Activated naive CD8-positive, alpha-beta T cell treated with anti-CD3 and anti-CD28 coated beads, Interleukin-2, amount 50 U/mL, for 24 hours (primary cell): ENCODE results near the gene ZNF407.
A peak's percentile ranks its signal among the peaks of the same experiment; 100 is the strongest.

ENCODE experiments used
- ATAC-seq: fragments of 150-1000 bp; cut with Tn5 transposase; one replicate; pipeline ENCODE4 v1.10.0; 2021
- DNase-seq: peaks from one replicate; pipeline ENCODE4 v3.0.0; 2021
- H3K27ac Mint-ChIP-seq: one replicate; pipeline ENCODE4 v1.8.0; 2021; ENCODE audit warnings: mild to moderate bottlenecking, mixed read lengths
- H3K27me3 Mint-ChIP-seq: one replicate; pipeline ENCODE4 v1.8.0; 2021; ENCODE audit warnings: mixed read lengths
- H3K36me3 Mint-ChIP-seq: one replicate; pipeline ENCODE4 v1.8.0; 2021; ENCODE audit warnings: low read depth, mixed read lengths
- H3K4me1 Mint-ChIP-seq: one replicate; pipeline ENCODE4 v1.8.0; 2021; ENCODE audit warnings: mixed read lengths
- H3K4me3 Mint-ChIP-seq: one replicate; pipeline ENCODE4 v1.8.0; 2021; ENCODE audit warnings: mild to moderate bottlenecking, moderate library complexity, mixed read lengths
- H3K9me3 Mint-ChIP-seq: one replicate; pipeline ENCODE4 v1.8.0; 2021; ENCODE audit warnings: mixed read lengths

The ZNF407 gene

GRCh38 chr18:74604774-74605173, 7.1 kb downstream of the ZNF407 start:
- ATAC-seq (no peak), DNase-seq (no peak)
- Mint-ChIP-seq H3K36me3 (peaks cover 5% of the 10 kb centered on the region), H3K4me1 (peaks cover 22% of the 10 kb centered on the region), H3K27ac (no peak overlapping the region), H3K4me3 (no peak overlapping the region), H3K9me3 (no peaks in the 10 kb centered on the region), H3K27me3 (no peaks in the 10 kb centered on the region)

DNA sequence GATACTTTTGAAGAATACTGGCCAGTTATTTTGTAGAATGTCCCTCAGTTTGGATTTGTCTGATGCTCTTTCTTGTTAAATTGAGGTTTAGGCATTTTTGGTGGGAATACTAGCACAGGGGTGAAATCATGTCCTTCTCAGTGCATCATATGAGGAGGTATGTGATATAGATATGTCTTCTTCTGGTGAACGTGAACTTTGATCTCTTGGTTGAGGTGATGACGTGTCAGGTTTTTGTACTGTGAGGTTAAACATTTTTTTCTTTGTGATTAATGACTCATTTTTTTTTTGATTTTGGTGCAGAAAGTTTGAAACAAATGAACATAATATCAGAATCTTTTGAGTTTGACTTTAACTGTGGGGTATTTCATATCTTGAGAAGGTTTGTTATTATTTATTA, 11.0 kb downstream of the ZNF407 start:
- Mint-ChIP-seq H3K4me1 (peaks cover 36% of the 10 kb centered on the region), H3K9me3 (no peaks in the 10 kb centered on the region), H3K27ac (no peak overlapping the region), H3K36me3 (no peaks in the 10 kb centered on the region), H3K4me3 (no peak overlapping the region), H3K27me3 (no peaks in the 10 kb centered on the region)
- no peak for ATAC-seq
- DNase-seq: no peak

DNA sequence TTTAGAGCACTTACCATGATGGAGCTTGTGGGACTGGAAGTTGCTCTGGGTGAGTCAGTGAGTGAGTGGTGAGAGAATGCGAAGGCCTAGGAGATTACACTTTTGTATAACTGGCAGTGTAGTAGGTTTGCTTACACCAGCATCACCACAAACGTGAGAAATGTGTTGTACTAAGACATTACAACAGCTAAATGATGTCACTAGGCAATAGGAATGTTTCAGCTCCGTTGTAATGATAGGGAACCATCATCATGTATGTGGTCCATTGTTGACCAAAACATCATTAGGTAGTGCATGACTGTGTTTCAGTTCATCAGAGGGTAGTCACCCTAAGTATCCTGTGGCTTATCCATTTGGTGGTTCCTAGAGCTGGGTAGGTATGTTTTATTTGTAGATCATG, 11.9 kb downstream of the ZNF407 start:
- DNase-seq (no peak), ATAC-seq (peak; percentile 59)
- no peaks in the 10 kb centered on the region for H3K9me3 Mint-ChIP-seq
- no peaks in the 10 kb centered on the region for H3K27me3 Mint-ChIP-seq
- H3K4me3 Mint-ChIP-seq: no peak overlapping the region
- H3K27ac Mint-ChIP-seq: no peak overlapping the region
- peaks cover 5% of the 10 kb centered on the region for H3K36me3 Mint-ChIP-seq
- peaks cover 36% of the 10 kb centered on the region for H3K4me1 Mint-ChIP-seq

GRCh38 chr18:74610051-74610615, 12.5 kb downstream of the ZNF407 start:
- Mint-ChIP-seq H3K27me3 (no peaks in the 10 kb centered on the region), H3K27ac (no peak overlapping the region), H3K9me3 (no peaks in the 10 kb centered on the region), H3K4me1 (peaks cover 36% of the 10 kb centered on the region), H3K36me3 (peaks cover 6% of the 10 kb centered on the region), H3K4me3 (no peak overlapping the region)
- DNase-seq (no peak), ATAC-seq (no peak)

GRCh38 chr18:74610860-74611259, 13.2 kb downstream of the ZNF407 start:
- Mint-ChIP-seq H3K9me3 (no peaks in the 10 kb centered on the region), H3K27me3 (no peaks in the 10 kb centered on the region), H3K36me3 (peaks cover 6% of the 10 kb centered on the region), H3K27ac (no peak overlapping the region), H3K4me3 (no peak overlapping the region), H3K4me1 (peaks cover 36% of the 10 kb centered on the region)
- ATAC-seq: no peak
- no peak for DNase-seq

DNA sequence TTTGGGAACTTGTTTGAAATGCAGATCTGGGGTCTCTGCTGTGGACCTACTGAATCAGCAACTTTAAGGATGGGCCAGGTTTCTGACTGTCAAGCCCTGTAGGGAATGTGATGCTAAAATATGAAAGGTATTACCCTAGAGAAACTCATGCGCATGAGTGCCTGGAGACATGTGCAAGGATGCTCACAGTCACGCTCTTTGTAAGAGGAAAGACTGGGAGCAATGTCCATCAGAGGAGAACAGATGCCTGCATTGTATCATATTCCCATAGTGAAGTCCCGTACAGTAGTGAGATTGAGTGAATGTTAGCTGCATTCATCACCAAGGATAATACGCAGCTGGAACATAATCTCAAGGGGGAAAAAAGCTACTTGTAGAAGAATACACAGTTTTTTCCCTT, 14.1 kb downstream of the ZNF407 start:
- Mint-ChIP-seq H3K27ac (no peak overlapping the region), H3K36me3 (peaks cover 6% of the 10 kb centered on the region), H3K9me3 (no peaks in the 10 kb centered on the region), H3K27me3 (no peaks in the 10 kb centered on the region), H3K4me3 (no peak overlapping the region), H3K4me1 (peaks cover 36% of the 10 kb centered on the region)
- no peak for DNase-seq
- ATAC-seq: no peak

GRCh38 chr18:74613381-74613780, 15.7 kb downstream of the ZNF407 start:
- H3K36me3 Mint-ChIP-seq: peaks cover 6% of the 10 kb centered on the region
- no peaks in the 10 kb centered on the region for H3K9me3 Mint-ChIP-seq
- no peak overlapping the region for H3K4me3 Mint-ChIP-seq
- H3K27ac Mint-ChIP-seq: no peak overlapping the region
- H3K27me3 Mint-ChIP-seq: no peaks in the 10 kb centered on the region
- ATAC-seq (no peak), DNase-seq (no peak)
- H3K4me1 Mint-ChIP-seq: peaks cover 36% of the 10 kb centered on the region

GRCh38 chr18:74616494-74616893, 18.8 kb downstream of the ZNF407 start:
- Mint-ChIP-seq H3K36me3 (peaks cover 6% of the 10 kb centered on the region), H3K4me1 (peaks cover 13% of the 10 kb centered on the region), H3K27ac (no peak overlapping the region), H3K9me3 (no peaks in the 10 kb centered on the region), H3K4me3 (no peak overlapping the region), H3K27me3 (no peaks in the 10 kb centered on the region)
- DNase-seq (no peak), ATAC-seq (no peak)

DNA sequence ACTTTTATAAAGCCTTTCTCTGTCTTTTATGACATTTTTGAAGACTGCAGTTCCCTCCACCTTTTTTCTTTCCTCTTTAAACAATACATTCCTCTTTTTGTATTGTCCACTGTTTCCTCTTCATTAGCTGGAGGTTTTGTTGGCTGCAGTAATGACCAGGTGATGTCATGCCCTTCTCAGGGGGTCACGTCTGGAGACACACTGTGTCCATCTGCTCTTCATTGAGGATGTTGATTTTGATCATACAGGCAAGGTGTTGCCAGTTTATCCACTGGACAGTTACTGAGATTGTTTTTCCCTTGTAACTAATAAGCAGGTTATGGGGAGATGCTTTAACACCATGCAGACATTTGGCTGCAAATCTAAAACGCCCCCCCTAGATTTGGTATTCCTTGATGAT, 19.8 kb downstream of the ZNF407 start:
- no peak overlapping the region for H3K27ac Mint-ChIP-seq
- peaks cover 12% of the 10 kb centered on the region for H3K4me1 Mint-ChIP-seq
- H3K36me3 Mint-ChIP-seq: peaks cover 6% of the 10 kb centered on the region
- no peaks in the 10 kb centered on the region for H3K27me3 Mint-ChIP-seq
- DNase-seq (no peak), ATAC-seq (no peak)
- H3K4me3 Mint-ChIP-seq: no peak overlapping the region
- H3K9me3 Mint-ChIP-seq: no peaks in the 10 kb centered on the region

DNA sequence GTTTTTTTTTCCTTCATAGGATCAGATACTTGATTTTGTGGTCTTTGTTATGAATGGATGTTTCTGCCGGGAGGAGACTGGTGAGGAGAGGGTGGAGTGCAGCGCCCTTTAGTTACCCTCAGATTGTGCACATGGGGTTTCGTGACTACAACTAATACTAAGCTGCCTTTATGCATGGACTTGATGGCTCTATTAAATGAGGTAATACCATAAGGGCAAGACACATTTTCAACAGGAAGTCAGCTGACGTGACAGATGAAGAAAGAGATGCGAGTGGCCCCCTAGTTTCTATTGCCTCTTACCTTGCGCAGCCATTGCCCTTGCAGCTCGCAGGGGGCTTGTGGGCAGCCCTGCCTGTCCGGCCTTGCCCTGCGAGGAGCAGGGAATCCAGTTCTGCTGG, 24.4 kb downstream of the ZNF407 start:
- no peaks in the 10 kb centered on the region for H3K9me3 Mint-ChIP-seq
- ATAC-seq: peak; percentile 10
- H3K27me3 Mint-ChIP-seq: no peaks in the 10 kb centered on the region
- DNase-seq: no peak
- H3K36me3 Mint-ChIP-seq: no peaks in the 10 kb centered on the region
- H3K27ac Mint-ChIP-seq: no peak overlapping the region
- H3K4me1 Mint-ChIP-seq: peaks cover 4% of the 10 kb centered on the region
- H3K4me3 Mint-ChIP-seq: no peak overlapping the region

DNA sequence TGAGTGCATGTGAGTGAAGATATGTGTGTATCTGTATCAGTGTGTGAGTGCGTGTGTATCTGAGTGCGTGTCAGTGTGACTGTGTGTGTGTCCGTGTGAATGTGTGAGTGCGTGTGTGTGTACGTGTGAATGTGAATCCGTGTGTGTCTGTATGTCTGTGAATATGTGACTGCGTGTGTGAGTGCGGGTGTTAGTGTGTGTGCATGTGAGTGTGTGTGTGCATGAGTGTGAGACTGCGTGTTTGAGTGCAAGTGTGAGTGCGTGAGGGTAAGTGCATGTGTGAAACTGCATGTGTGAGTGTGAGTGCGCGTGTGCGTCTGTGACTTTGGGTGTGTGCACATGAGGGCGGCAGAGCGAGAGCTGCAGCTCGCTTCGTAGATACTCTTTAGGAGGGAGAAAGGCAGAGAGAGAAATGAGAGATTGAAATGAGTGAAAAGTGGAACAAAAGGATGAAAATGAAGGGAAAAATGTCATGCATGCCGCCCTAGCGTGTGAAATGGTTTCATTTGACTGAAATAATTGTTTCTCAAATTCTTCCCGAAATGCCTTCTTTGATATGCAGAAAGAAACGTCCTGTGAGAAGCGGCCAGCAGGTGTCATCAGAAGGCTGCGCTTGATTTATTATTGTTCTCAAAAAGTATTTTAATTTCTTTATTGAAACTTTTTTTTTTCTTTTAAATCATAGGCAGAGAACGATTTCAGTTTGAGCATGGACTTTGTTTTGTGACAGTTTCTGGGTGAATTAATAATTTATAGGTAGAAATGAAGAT, 25.6 kb downstream of the ZNF407 start:
- H3K36me3 Mint-ChIP-seq: no peaks in the 10 kb centered on the region
- peaks cover 4% of the 10 kb centered on the region for H3K4me1 Mint-ChIP-seq
- DNase-seq: no peak
- no peaks in the 10 kb centered on the region for H3K27me3 Mint-ChIP-seq
- no peaks in the 10 kb centered on the region for H3K9me3 Mint-ChIP-seq
- ATAC-seq: no peak
- H3K4me3 Mint-ChIP-seq: no peak overlapping the region
- no peak overlapping the region for H3K27ac Mint-ChIP-seq

DNA sequence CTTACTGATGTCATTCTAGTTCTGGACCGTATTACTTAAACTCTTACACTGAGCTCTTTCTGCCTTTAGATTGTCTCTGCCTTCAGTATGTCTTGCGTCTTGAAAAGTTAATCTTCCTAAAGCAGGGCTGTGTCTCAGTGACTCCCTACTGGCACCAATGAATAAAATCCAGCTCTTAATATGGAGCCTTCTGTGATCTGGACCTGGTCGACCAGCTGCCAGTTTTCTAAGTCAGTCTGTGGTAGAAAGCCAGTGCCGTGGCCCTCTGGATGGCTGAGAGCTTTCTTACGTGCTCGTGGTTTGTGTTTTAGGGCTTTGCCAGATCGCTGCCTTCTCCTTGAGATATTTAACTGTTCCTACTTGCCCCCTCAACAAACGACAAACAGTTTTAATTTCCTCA, 26.8 kb downstream of the ZNF407 start:
- no peaks in the 10 kb centered on the region for H3K9me3 Mint-ChIP-seq
- H3K27ac Mint-ChIP-seq: no peak overlapping the region
- ATAC-seq (no peak), DNase-seq (no peak)
- peaks cover 6% of the 10 kb centered on the region for H3K4me1 Mint-ChIP-seq
- no peaks in the 10 kb centered on the region for H3K27me3 Mint-ChIP-seq
- H3K4me3 Mint-ChIP-seq: no peak overlapping the region
- H3K36me3 Mint-ChIP-seq: no peaks in the 10 kb centered on the region

DNA sequence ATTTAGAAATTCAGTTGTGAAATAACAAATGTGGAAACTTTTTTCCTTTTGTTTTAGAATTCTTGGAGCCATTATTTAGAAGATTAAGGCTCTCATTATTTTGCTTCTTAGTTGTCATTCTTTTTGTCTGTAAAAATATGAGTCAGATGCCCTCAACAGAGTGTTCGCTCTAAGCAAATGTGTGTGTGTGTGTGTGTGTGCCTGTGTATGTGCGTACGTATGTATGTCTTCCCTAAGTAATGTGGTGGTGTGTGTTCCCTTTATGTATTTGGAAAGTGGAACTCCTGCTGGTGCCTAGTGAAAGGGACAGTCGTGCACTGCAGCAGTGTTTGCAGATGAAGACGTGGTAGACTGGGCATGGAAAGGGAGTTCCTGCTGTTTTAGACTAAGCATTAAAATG, 27.5 kb downstream of the ZNF407 start:
- DNase-seq: no peak
- Mint-ChIP-seq H3K4me3 (no peak overlapping the region), H3K4me1 (peaks cover 6% of the 10 kb centered on the region), H3K27ac (no peak overlapping the region), H3K36me3 (no peaks in the 10 kb centered on the region), H3K9me3 (no peaks in the 10 kb centered on the region), H3K27me3 (no peaks in the 10 kb centered on the region)
- ATAC-seq: no peak

DNA sequence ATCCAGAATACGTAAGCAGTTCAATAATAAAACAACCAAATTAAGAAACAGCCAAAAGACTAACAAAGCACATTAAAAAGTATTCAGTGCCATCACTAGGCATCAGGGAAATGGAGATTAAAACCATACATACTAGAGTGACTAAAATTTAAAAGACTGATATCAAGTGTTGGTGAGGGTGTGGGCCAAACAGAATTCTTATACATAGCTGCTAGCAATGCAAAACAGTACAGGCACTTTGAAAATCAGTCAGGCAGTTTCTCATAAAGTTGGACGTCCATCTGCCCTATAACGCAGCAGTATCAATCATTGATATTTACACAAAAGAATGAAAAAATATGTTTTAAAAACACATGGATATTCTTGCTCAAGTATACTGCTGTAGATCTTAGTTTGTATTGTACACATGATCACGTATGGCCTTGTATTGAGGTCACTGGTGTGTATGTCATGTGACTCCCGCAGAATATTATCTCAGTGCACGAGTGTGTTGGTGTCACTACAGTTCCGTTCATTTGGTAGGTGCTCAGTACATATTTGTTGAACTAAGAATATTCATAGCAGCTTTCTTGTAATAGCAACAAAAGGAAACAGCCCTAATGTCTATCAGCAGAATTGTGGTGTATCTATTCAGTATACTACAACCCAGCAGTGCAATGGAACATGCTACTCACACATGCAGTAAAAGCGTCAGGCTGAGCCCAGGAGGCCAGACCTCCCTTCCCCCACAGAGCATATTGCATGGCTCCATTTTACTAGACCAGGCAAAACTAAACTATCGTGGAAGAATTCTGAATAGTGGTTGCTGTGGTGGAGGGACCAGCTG, 28.6 kb downstream of the ZNF407 start:
- DNase-seq (no peak), ATAC-seq (no peak)
- no peak overlapping the region for H3K4me3 Mint-ChIP-seq
- H3K27ac Mint-ChIP-seq: no peak overlapping the region
- H3K9me3 Mint-ChIP-seq: no peaks in the 10 kb centered on the region
- H3K4me1 Mint-ChIP-seq: peaks cover 15% of the 10 kb centered on the region
- no peaks in the 10 kb centered on the region for H3K36me3 Mint-ChIP-seq
- H3K27me3 Mint-ChIP-seq: no peaks in the 10 kb centered on the region

DNA sequence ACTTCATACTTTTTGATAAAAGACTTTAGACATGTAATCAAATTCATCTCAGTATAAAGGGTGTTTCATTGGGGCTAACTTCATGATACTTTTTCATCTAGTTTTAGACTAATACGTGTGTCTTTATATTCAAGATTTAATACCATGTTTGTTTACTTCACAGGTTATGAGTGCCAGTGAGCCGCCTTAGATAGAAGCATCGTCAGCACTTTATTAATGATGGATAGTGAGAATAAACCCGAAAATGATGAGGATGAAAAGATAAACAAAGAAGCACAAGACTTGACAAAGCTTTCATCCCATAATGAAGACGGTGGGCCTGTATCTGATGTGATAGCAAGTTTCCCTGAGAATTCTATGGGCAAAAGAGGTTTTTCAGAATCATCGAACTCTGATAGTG, 33.1 kb downstream of the ZNF407 start:
- Mint-ChIP-seq H3K36me3 (peaks cover 20% of the 10 kb centered on the region), H3K9me3 (no peaks in the 10 kb centered on the region), H3K4me1 (peaks cover 30% of the 10 kb centered on the region), H3K4me3 (peak overlapping the region; percentile 27), H3K27me3 (no peaks in the 10 kb centered on the region), H3K27ac (peak overlapping the region; percentile 85)
- ATAC-seq (no peak), DNase-seq (no peak)
